Right lobe of liver (tissue), 4 donors: ENCODE results near the gene VKORC1L1.

Experiments
- POLR2A ChIP-seq: fragments of 450-650 bp; IDR thresholded peaks from one replicate; pipeline ENCODE4 v1.6.1; 2017; ENCODE audit warnings: antibody characterized with exemption, mild to moderate bottlenecking
- TF ChIP-seq, protein P1 (sequence below), 4 donors: fragments of 200-600 bp in 3 of 4; fragments of 450-650 bp in 1 of 4; IDR thresholded peaks; one replicate each; pipeline versions ENCODE4 v1.5.1 to v1.8.0; 2016 to 2022; ENCODE audit warnings: antibody characterized with exemption in 4 of 4, mild to moderate bottlenecking in 2 of 4
- donor health status: DM: no; HTN: no; CAD: no.
- donor health status: DM: no; HTN: no; CAD: no.
- donor health status: DM: no; HTN: yes; CAD: no.

DNA sequence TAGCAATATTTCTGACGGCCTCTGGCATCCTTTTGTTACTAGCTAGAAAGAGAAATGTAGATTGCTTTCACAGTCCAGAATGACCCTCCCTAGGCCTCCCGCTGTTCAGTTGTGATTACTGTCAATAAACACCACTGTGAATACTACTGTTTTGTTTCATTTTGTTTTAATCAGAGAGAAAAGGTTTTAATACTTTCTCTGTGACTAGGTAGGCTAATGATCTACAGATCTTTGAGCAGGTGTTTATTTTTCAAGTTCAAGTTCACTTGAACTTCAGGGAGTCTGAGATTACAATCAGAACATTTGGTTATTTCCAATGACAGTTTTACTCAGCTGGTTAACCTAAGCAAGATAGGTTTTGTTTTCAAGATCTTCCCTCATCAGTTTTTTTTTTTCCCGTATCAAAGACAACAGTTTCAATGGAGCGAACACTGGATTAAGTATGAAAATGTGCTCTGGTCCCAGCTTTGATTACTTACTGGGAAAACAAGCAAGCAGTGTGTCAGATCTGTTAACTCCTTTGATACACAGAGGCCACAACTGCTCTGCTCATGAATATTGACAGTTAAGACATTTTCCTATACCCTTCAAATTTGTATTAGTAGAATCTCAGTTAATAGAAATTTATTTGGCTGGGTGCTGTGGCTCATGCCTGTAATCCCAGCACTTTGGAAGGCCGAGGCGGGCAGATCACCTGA is 34.8 kb downstream of the VKORC1L1 start:
- TF ChIP-seq, protein P1, sequence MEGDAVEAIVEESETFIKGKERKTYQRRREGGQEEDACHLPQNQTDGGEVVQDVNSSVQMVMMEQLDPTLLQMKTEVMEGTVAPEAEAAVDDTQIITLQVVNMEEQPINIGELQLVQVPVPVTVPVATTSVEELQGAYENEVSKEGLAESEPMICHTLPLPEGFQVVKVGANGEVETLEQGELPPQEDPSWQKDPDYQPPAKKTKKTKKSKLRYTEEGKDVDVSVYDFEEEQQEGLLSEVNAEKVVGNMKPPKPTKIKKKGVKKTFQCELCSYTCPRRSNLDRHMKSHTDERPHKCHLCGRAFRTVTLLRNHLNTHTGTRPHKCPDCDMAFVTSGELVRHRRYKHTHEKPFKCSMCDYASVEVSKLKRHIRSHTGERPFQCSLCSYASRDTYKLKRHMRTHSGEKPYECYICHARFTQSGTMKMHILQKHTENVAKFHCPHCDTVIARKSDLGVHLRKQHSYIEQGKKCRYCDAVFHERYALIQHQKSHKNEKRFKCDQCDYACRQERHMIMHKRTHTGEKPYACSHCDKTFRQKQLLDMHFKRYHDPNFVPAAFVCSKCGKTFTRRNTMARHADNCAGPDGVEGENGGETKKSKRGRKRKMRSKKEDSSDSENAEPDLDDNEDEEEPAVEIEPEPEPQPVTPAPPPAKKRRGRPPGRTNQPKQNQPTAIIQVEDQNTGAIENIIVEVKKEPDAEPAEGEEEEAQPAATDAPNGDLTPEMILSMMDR (IDR thresholded peaks at IDR 0.05) = no peak
- no peak for TF ChIP-seq POLR2A
